K562 (cell line): ENCODE data around the gene LDB2. TPM values are rescaled to one million over a fixed set of nuclear protein-coding genes. Genes with fewer than 3 reads are reported as not detected.

Experiments
- ATAC-seq: fragments of 200-7000 bp; cut with Tn5 transposase; 3 replicates; pipeline ENCODE4 v1.9.1; 2020; ENCODE audit warnings: moderate library complexity
- BruUV-seq: library from RNA; stranded (reverse); fragments of 400-500 nt; replicated peaks from 2 replicates; lab custom pipeline; 2021; lab: Mats Ljungman, UMichigan
- CTCF ChIA-PET: fragments of 300-600 bp; formaldehyde crosslinking; extraction: SDS; loops from one replicate; lab custom pipeline; 2021; ENCODE audit warnings: low intra/inter-chr PET ratio; lab: Yijun Ruan, JAX
- POLR2A ChIA-PET: fragments of 300-600, 350-650 bp; sonication (Branson Sonifier 250); formaldehyde crosslinking; extraction: SDS; loops from one replicate; lab custom pipeline; 2021; ENCODE audit warnings: antibody characterized with exemption, inconsistent platforms; lab: Yijun Ruan, JAX
- DNase-seq, 4 experiments: peaks; one replicate each; pipeline versions ENCODE4 v3.0.0 to v3.0.0-alpha.2; 2011 to 2018; ENCODE audit warnings: low spot score in 3 of 4, mixed read lengths in 3 of 4; ENCODE audit errors: extremely low read depth in 1 of 4
- FAIRE-seq: peaks from 2 replicates; lab custom pipeline; 2011; peaks lifted over from hg19 to GRCh38; lab: Jason Lieb, UNC
- H2AFZ ChIP-seq: 2 replicates; pipeline ENCODE4 v1.6.0; 2011; ENCODE audit warnings: low read depth, low read length, control low read depth, inconsistent platforms
- H3K27ac ChIP-seq: fragments of 200-600 bp; 3 replicates; pipeline ENCODE4 v1.8.0; 2011; ENCODE audit warnings: low read depth, mild to moderate bottlenecking, control low read depth, inconsistent platforms, low read length, moderate library complexity, mixed read lengths; ENCODE audit errors: extremely low read depth
- H3K27me3 ChIP-seq, 2 experiments: fragments of 300-600 bp in 1 of 2; 2 replicates in 1 of 2; 3 replicates in 1 of 2; pipeline versions ENCODE4 v1.6.0 to v1.8.0; 2011; ENCODE audit warnings: inconsistent platforms in 2 of 2, low read length in 2 of 2, mild to moderate bottlenecking in 1 of 2, mixed read lengths in 1 of 2, moderate library complexity in 1 of 2; ENCODE audit not compliant: control insufficient read depth in 2 of 2, insufficient read depth in 2 of 2
- H3K36me3 ChIP-seq: fragments of 300-600 bp; 3 replicates; pipeline ENCODE4 v1.8.0; 2011; ENCODE audit warnings: mild to moderate bottlenecking, low read length, inconsistent platforms; ENCODE audit not compliant: control insufficient read depth, insufficient read depth
- H3K4me1 ChIP-seq, 2 experiments: fragments of 200-600 bp in 1 of 2; replicated peaks in 1 of 2; 2 replicates in 1 of 2; 3 replicates in 1 of 2; pipeline versions ENCODE4 v1.5.1 to v1.8.0; 2011; ENCODE audit warnings: inconsistent platforms in 2 of 2, low read length in 2 of 2, mild to moderate bottlenecking in 1 of 2, mixed read lengths in 1 of 2, moderate library complexity in 1 of 2; ENCODE audit not compliant: control insufficient read depth in 2 of 2, insufficient read depth in 2 of 2
- H3K4me2 ChIP-seq: 2 replicates; pipeline ENCODE4 v1.6.1; 2011; ENCODE audit warnings: low read length, control low read depth, inconsistent platforms, mixed read lengths; ENCODE audit not compliant: insufficient read depth
- H3K4me3 ChIP-seq: fragments of 200-600 bp; sonication (generic), shearing (Covaris generic); 2 replicates; pipeline ENCODE4 v1.5.1; 2016; ENCODE audit warnings: control low read depth, inconsistent platforms
- H3K79me2 ChIP-seq: fragments of 200-600 bp; 3 replicates; pipeline ENCODE4 v1.8.0; 2011; ENCODE audit warnings: low read length, inconsistent platforms; ENCODE audit not compliant: control insufficient read depth, insufficient read depth
- H3K9ac ChIP-seq, 2 experiments: 2 replicates each; pipeline versions ENCODE4 v1.6.0 to v1.6.1; 2011; ENCODE audit warnings: low read depth in 2 of 2, low read length in 2 of 2, control low read depth in 1 of 2, inconsistent platforms in 1 of 2, mild to moderate bottlenecking in 1 of 2, mixed read lengths in 1 of 2; ENCODE audit not compliant: insufficient read depth in 1 of 2
- H3K9me1 ChIP-seq: one replicate; pipeline ENCODE4 v1.6.0; 2011; ENCODE audit warnings: inconsistent platforms, mild to moderate bottlenecking, low read length, moderate library complexity; ENCODE audit not compliant: control insufficient read depth, insufficient read depth
- H3K9me3 ChIP-seq: replicated peaks from 2 replicates; pipeline ENCODE4 v1.5.1; 2011; ENCODE audit warnings: low read depth, low read length, inconsistent platforms; ENCODE audit not compliant: control insufficient read depth, insufficient read depth
- H4K20me1 ChIP-seq: replicated peaks from 2 replicates; pipeline ENCODE4 v1.6.1; 2011; ENCODE audit warnings: low read length, inconsistent platforms, mixed read lengths; ENCODE audit not compliant: control insufficient read depth, insufficient read depth
- BRCA1 ChIP-seq, 2 experiments: fragments of 450-650 bp in 1 of 2; sonication (generic) in 1 of 2; formaldehyde crosslinking in 1 of 2; IDR thresholded peaks; 2 replicates each; pipeline versions ENCODE4 v1.5.0 to v1.6.1; 2017 to 2020; ENCODE audit warnings: mild to moderate bottlenecking in 1 of 2, missing genetic modification reagents in 1 of 2
- CBFA2T2 ChIP-seq: fragments of 450-650 bp; conservative IDR thresholded peaks from 2 replicates; pipeline ENCODE4 v1.6.1; 2017; ENCODE audit warnings: mild to moderate bottlenecking
- CEBPG ChIP-seq, 3 experiments: fragments of 200-800 bp in 1 of 3; sonication (Bioruptor generic) in 1 of 3; sonication (generic) in 1 of 3; formaldehyde crosslinking in 1 of 3; IDR thresholded peaks in 2 of 3; conservative IDR thresholded peaks in 1 of 3; 2 replicates each; pipeline versions ENCODE4 v1.6.1 to v1.8.0; 2016 to 2022; ENCODE audit warnings: missing compliant biosample characterization in 2 of 3, missing genetic modification characterization in 2 of 3, mild to moderate bottlenecking in 1 of 3, missing genetic modification reagents in 1 of 3
- E4F1 ChIP-seq: fragments of 250-450 bp; sonication (Bioruptor Pico); IDR thresholded peaks from 2 replicates; pipeline ENCODE4 v1.5.0; 2021; ENCODE audit warnings: mild to moderate bottlenecking, borderline replicate concordance
- GABPB1 ChIP-seq: sonication (generic); formaldehyde crosslinking; IDR thresholded peaks from 2 replicates; pipeline ENCODE4 v1.8.0; 2022; ENCODE audit warnings: mild to moderate bottlenecking, missing genetic modification reagents
- KDM4B ChIP-seq, 2 experiments: fragments of 450-650 bp in 1 of 2; sonication (generic) in 1 of 2; IDR thresholded peaks; 2 replicates each; pipeline ENCODE4 v1.6.1; 2016 to 2017; ENCODE audit warnings: borderline replicate concordance in 2 of 2, antibody characterized with exemption in 1 of 2, low read depth in 1 of 2, mild to moderate bottlenecking in 1 of 2
- MYC ChIP-seq, 2 experiments: fragments of 250-450 bp in 1 of 2; sonication (Bioruptor Pico) in 1 of 2; IDR thresholded peaks; 2 replicates each; pipeline versions ENCODE4 v1.5.1 to v1.6.1; 2012 to 2021; ENCODE audit warnings: low read depth in 2 of 2, borderline replicate concordance in 1 of 2, improper control_type of control experiment in 1 of 2, low read length in 1 of 2, mild to moderate bottlenecking in 1 of 2, moderate library complexity in 1 of 2
- THRA ChIP-seq: fragments of 450-650 bp; IDR thresholded peaks from 2 replicates; pipeline ENCODE4 v1.6.1; 2017; ENCODE audit warnings: mild to moderate bottlenecking, moderate library complexity
- ZNF324 ChIP-seq: fragments of 250-450 bp; sonication (Bioruptor Pico); IDR thresholded peaks from 2 replicates; pipeline ENCODE4 v1.4.0; 2020; ENCODE audit warnings: mild to moderate bottlenecking
- ZNF764 ChIP-seq: fragments of 250-450 bp; sonication (Bioruptor Pico); IDR thresholded peaks from 2 replicates; pipeline ENCODE4 v1.4.0; 2020; ENCODE audit warnings: low read depth, mild to moderate bottlenecking, moderate library complexity
- WGBS: fragments of 100-300 bp; shearing (Covaris generic); methylation state at CpG from one replicate; pipeline ENCODE4 v1.1.6; 2016; ENCODE audit warnings: low coverage, mixed read lengths; ENCODE audit not compliant: insufficient coverage; ENCODE audit errors: missing lambda C conversion rate; 5-methylcytosine and 5-hydroxymethylcytosine counted together
- in situ Hi-C: fragments of 300-500 bp; cut with MboI; formaldehyde crosslinking; loops from 4 replicates; pipeline ENCODE4 v1.15.0; 2018; ENCODE audit warnings: inconsistent platforms, mixed read lengths
- intact Hi-C: fragments of 100-400 bp; cut with micrococcal nuclease; formaldehyde crosslinking; loops from 2 replicates; pipeline ENCODE4 v1.14.2; 2022
- polyA plus RNA-seq, 8 experiments: library from polyadenylated mRNA; depleted of rRNA in 4 of 8; stranded (reverse) in 5 of 8; unstranded in 3 of 8; fragments of >200 nt; fragmentation: Nextera tagmentation in 2 of 8; fragmentation: Illumina TruSeq in 1 of 8; extraction: Ambion mirVana in 2 of 8; extraction: Trizol in 1 of 8; gene quantifications; 2 replicates each; pipeline versions ENCODE4 v1.2.1 to v1.2.3, GENCODE V29; 2011 to 2014; ENCODE audit warnings: inconsistent platforms in 1 of 8, missing spikeins in 1 of 8
- total RNA-seq, 7 experiments: library from RNA; depleted of rRNA in 6 of 7; stranded (reverse); fragments of >200 nt in 6 of 7; fragmentation: Illumina TruSeq in 2 of 7; extraction: Trizol in 2 of 7; gene quantifications; 2 replicates each; pipeline versions ENCODE4 v1.2.1 to v1.2.3, GENCODE V29; 2011 to 2021; ENCODE audit warnings: low replicate concordance in 1 of 7

LDB2 gene
- total and polyA plus RNA-seq, 9 of the 15 experiments (the other 6 are each of a cell fraction or from before 2014, with no cell fraction given): 0.10 to 0.20 TPM; not detected in 7

GRCh38 chr4:16838226-16838875 lies 60.1 kb downstream of the LDB2 start:
- Histone ChIP-seq H3K27me3 (no peaks in the 10 kb centered on the region; a peak in 1 of 5 replicates), H3K9ac (no peak overlapping the region), H3K4me1 (no peaks in the 10 kb centered on the region), H3K9me1 (no peaks in the 10 kb centered on the region), H3K79me2 (no peaks in the 10 kb centered on the region), H4K20me1 (no peaks in the 10 kb centered on the region), H3K4me2 (no peak overlapping the region), H3K9me3 (no peaks in the 10 kb centered on the region), H2AFZ (no peak overlapping the region), H3K36me3 (no peaks in the 10 kb centered on the region), H3K27ac (no peak overlapping the region), H3K4me3 (no peak overlapping the region)
- in situ Hi-C loops (no loop called here), intact Hi-C loops (no loop called here)
- ChIA-PET CTCF (no interaction called here), POLR2A (no interaction called here)
- TF ChIP-seq CEBPG (CRISPR knock-in tag; IDR thresholded peaks at IDR 0.05) (no peak), CEBPG (tag; conservative IDR thresholded peaks at IDR 0.05 in 1 of 2, IDR thresholded peaks at IDR 0.05 in 1 of 2) (no peak), ZNF324 (CRISPR knock-in tag) (no peak), E4F1 (CRISPR knock-in tag) (no peak), GABPB1 (no peak), CBFA2T2 (no peak), MYC (IDR thresholded peaks at IDR 0.05; ENCODE audit: low read depth, low read length) (no peak), MYC (CRISPR knock-in tag; IDR thresholded peaks at IDR 0.05; ENCODE audit: borderline replicate concordance, low read depth) (no peak), BRCA1 (IDR thresholded peaks at IDR 0.05) (no peak), BRCA1 (CRISPR knock-in tag; IDR thresholded peaks at IDR 0.05) (no peak), THRA (no peak), KDM4B (IDR thresholded peaks at IDR 0.05; ENCODE audit: borderline replicate concordance in 2 of 2, low read depth in 1 of 2) (no peak), ZNF764 (CRISPR knock-in tag) (no peak)
- ATAC-seq: no peak
- no TSS peak for BruUV-seq
- FAIRE-seq: no peak
- no peak for DNase-seq
- 2% methylated on average over 4 of the region's 4 CpGs for WGBS
